Measurements from ENCODE around the gene CPSF3.
A peak's percentile ranks its signal among the peaks of the same experiment; 100 is the strongest.

The CPSF3 gene

GRCh38 chr2:9518163-9518562 is 94.7 kb downstream of the CPSF3 start:
- DNase-seq (ENCODE audit: low spot score): no peak

- no peak for DNase-seq (ENCODE audit: low spot score)
Measured at GRCh38 chr2:9518780-9519179, 95.3 kb downstream of the CPSF3 start.

- peak; percentile 20 for DNase-seq (ENCODE audit: low spot score)
Measured at GRCh38 chr2:9519250-9519649, 95.8 kb downstream of the CPSF3 start.

All from kidney tubule cell (primary cell).